Brain microvascular endothelial cell (primary cell): Measurements from ENCODE around the gene TEN1.
A peak's percentile ranks its signal among the peaks of the same experiment; 100 is the strongest.

ENCODE experiments used
- DNase-seq: peaks from one replicate; pipeline ENCODE4 v3.0.0-alpha.2; 2020
- H3K27ac ChIP-seq: fragments of 250-450 bp; sonication (Bioruptor Pico); 2 replicates; pipeline ENCODE4 v1.5.1; 2020; ENCODE audit warnings: mild to moderate bottlenecking, moderate library complexity
- H3K27me3 ChIP-seq: fragments of 250-450 bp; sonication (Bioruptor Pico); replicated peaks from 2 replicates; pipeline ENCODE4 v1.5.1; 2020; ENCODE audit warnings: mild to moderate bottlenecking
- H3K36me3 ChIP-seq: fragments of 250-450 bp; sonication (Bioruptor Pico); replicated peaks from 2 replicates; pipeline ENCODE4 v1.5.1; 2020; ENCODE audit warnings: mild to moderate bottlenecking
- H3K4me3 ChIP-seq: 2 replicates; pipeline ENCODE4 v1.5.1; 2011; ENCODE audit warnings: low read depth, mild to moderate bottlenecking, control low read depth, low read length, moderate library complexity
- CTCF ChIP-seq: IDR thresholded peaks from 2 replicates; pipeline ENCODE4 v1.5.1; 2011; ENCODE audit warnings: low read depth, mild to moderate bottlenecking, moderate library complexity, low read length, control low read depth, inconsistent platforms; ENCODE audit errors: missing control alignments
- in situ Hi-C: cut with HindIII; loops from 2 replicates; pipeline ENCODE4 v1.10.0; 2017; ENCODE audit warnings: low sequenced_read_pairs, low pct_ligation_motif_present

Gene TEN1

DNA sequence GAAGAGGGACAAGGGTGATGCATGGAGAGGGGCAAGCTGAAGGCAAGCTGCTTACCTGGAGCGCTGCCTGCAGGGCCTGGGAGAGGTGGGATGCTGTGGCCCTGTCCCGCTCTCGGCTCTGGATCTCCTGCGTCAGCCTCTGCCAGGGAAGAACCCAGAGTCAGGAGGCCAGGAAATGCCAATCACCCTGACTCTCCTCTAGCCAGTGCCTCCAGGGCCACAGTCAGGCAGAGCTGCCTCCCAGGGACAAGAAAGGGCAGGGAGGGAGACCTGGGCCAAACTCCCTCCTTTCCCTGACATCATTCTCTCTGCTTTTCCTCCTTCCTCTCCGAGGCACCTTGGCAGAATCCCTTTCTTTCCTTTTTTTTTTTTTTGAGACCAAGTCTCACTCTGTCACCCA lies 32.9 kb downstream of the TEN1 start:
- no peak overlapping the region for H3K4me3 ChIP-seq
- no peaks in the 10 kb centered on the region for H3K27me3 ChIP-seq
- no peak for TF ChIP-seq CTCF
- in situ Hi-C loops = no loop called here
- no peaks in the 10 kb centered on the region for H3K36me3 ChIP-seq
- no peak for DNase-seq
- no peak overlapping the region for H3K27ac ChIP-seq

GRCh38 chr17:76013377-76013932 lies 34.4 kb downstream of the TEN1 start:
- in situ Hi-C loops = no loop called here
- no peaks in the 10 kb centered on the region for H3K36me3 ChIP-seq
- no peak overlapping the region for H3K27ac ChIP-seq
- H3K4me3 ChIP-seq = no peak overlapping the region
- H3K27me3 ChIP-seq = no peaks in the 10 kb centered on the region
- TF ChIP-seq CTCF = no peak
- DNase-seq = no peak

DNA sequence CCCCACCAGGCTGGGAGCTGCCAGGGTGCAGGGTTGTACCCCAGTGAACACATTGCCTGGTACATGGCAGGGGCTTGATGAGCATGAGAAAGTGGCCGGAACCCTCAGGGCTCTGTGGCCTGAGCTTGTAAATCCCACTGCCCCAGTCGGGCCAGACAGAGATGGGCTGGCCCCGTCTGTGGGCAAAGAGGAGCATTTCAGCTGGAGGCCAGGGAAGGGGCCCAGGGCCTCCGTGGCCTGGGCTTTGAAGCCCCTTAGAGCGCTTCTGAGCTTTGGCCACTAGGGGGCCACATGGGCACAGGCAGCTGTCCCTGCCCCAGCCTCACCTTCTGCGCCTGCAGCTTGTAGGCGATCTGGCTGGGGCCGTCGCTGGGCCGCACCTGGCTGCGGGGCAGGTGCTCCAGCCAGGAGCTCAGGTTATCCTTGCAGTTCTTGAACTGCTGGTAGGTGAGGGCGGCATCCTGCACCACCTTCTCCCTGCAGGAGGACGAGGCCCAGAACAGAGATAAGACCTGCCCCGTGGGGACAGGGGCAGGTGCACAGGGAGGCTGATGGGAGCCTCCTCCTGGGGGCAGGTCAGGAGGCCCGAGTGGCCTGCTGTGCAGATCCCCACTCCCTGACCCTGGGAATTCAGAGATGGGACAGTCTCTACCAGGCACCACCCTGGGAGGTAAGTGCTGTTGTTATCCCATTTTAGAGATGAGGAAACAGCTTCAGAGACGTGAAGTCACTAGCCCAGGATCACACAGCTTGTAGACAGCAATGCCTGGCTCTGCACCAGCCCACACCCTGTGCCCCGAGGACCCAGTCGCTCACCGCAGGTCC lies 35.3 kb downstream of the TEN1 start:
- H3K4me3 ChIP-seq = no peak overlapping the region
- DNase-seq = peak; percentile 28
- no peaks in the 10 kb centered on the region for H3K27me3 ChIP-seq
- in situ Hi-C loops = no loop called here
- H3K27ac ChIP-seq = no peak overlapping the region
- H3K36me3 ChIP-seq = no peaks in the 10 kb centered on the region
- peak; percentile 97 for TF ChIP-seq CTCF

- DNase-seq = no peak
- no peak for TF ChIP-seq CTCF
- in situ Hi-C loops = no loop called here
- Histone ChIP-seq H3K27me3 (no peaks in the 10 kb centered on the region), H3K4me3 (no peak overlapping the region), H3K27ac (no peak overlapping the region), H3K36me3 (no peaks in the 10 kb centered on the region)
Measured at GRCh38 chr17:76014925-76015261, 35.9 kb downstream of the TEN1 start.

- H3K27ac ChIP-seq = no peak overlapping the region
- TF ChIP-seq CTCF = no peak
- no peaks in the 10 kb centered on the region for H3K27me3 ChIP-seq
- no peaks in the 10 kb centered on the region for H3K36me3 ChIP-seq
- DNase-seq = no peak
- no peak overlapping the region for H3K4me3 ChIP-seq
- in situ Hi-C loops = no loop called here
Measured at GRCh38 chr17:76017481-76018339, 38.7 kb downstream of the TEN1 start.
